HCT116 (cell line): Measurements from ENCODE around the gene TUBB1. TPM values are rescaled to one million over a fixed set of nuclear protein-coding genes. Genes with fewer than 3 reads are reported as not detected.

ENCODE experiments used
- ATAC-seq: fragments of 200-7000 bp; cut with Tn5 transposase; 2 replicates; pipeline ENCODE4 v1.9.1; 2020; ENCODE audit warnings: mild to moderate bottlenecking, moderate library complexity
- BruUV-seq: library from RNA; stranded (reverse); fragments of 400-500 nt; replicated peaks from 2 replicates; lab custom pipeline; 2021; lab: Mats Ljungman, UMichigan
- CTCF ChIA-PET: fragments of 300-600 bp; sonication (Branson Sonifier 250); formaldehyde crosslinking; loops from one replicate; lab custom pipeline; 2021; ENCODE audit warnings: antibody characterized with exemption; lab: Charles Lee
- POLR2A ChIA-PET: fragments of 300-600, 350-600 bp; sonication (Branson Sonifier 250); formaldehyde crosslinking; loops from one replicate; lab custom pipeline; 2021; ENCODE audit warnings: antibody characterized with exemption; lab: Charles Lee
- RAD21 ChIA-PET, 2 experiments: fragments of 300-600 bp; sonication (Branson Sonifier 250); formaldehyde crosslinking; loops; one replicate each; lab custom pipeline; 2023; ENCODE audit warnings: low total read pairs in 2 of 2; ENCODE audit not compliant: uncharacterized antibody in 2 of 2, unreplicated experiment in 2 of 2, low non-redundant PET in 1 of 2; lab: Charles Lee
- DNase-seq: peaks from one replicate; pipeline ENCODE4 v3.0.0-alpha.2; 2010; ENCODE audit warnings: low read depth, low spot score
- H2AFZ ChIP-seq: fragments of 200-600 bp; shearing (Covaris generic), sonication (generic); 2 replicates; pipeline ENCODE4 v1.6.1; 2017; ENCODE audit warnings: low read depth, mixed run types, mixed read lengths, antibody characterized with exemption, low read length; ENCODE audit not compliant: poor library complexity, severe bottlenecking
- H3K27ac ChIP-seq: 2 replicates; pipeline ENCODE4 v1.5.1; 2012; ENCODE audit warnings: low read depth, low read length
- H3K27me3 ChIP-seq: fragments of 200-600 bp; sonication (generic); 2 replicates; pipeline ENCODE4 v1.6.1; 2016; ENCODE audit warnings: mixed run types, low read length, mixed read lengths; ENCODE audit not compliant: insufficient read depth
- H3K36me3 ChIP-seq, 2 experiments: fragments of 200-500 bp in 1 of 2; fragments of 200-600 bp in 1 of 2; sonication (Bioruptor generic) in 1 of 2; sonication (generic) in 1 of 2; 2 replicates each; pipeline versions ENCODE4 v1.5.1 to v1.6.1; 2014 to 2016; ENCODE audit warnings: low read length in 2 of 2, inconsistent platforms in 1 of 2, mixed read lengths in 1 of 2, mixed run types in 1 of 2; ENCODE audit not compliant: insufficient read depth in 2 of 2, control insufficient read depth in 1 of 2
- H3K4me1 ChIP-seq, 2 experiments: fragments of 200-600 bp in 1 of 2; sonication (generic) in 1 of 2; 2 replicates each; pipeline versions ENCODE4 v1.5.1 to v1.6.1; 2012 to 2017; ENCODE audit warnings: low read length in 2 of 2, inconsistent platforms in 1 of 2, mild to moderate bottlenecking in 1 of 2, mixed read lengths in 1 of 2, mixed run types in 1 of 2, moderate library complexity in 1 of 2; ENCODE audit not compliant: insufficient read depth in 2 of 2, control insufficient read depth in 1 of 2
- H3K4me2 ChIP-seq: fragments of 200-600 bp; sonication (generic); 2 replicates; pipeline ENCODE4 v1.6.1; 2017; ENCODE audit warnings: mixed run types, low read length, mixed read lengths
- H3K4me3 ChIP-seq, 2 experiments: fragments of 200-600 bp in 1 of 2; sonication (generic) in 1 of 2; replicated peaks in 1 of 2; 2 replicates each; pipeline ENCODE4 v1.5.1; 2011 to 2016; ENCODE audit warnings: low read length in 2 of 2, control low read depth in 1 of 2, low read depth in 1 of 2, mild to moderate bottlenecking in 1 of 2, mixed read lengths in 1 of 2, mixed run types in 1 of 2
- H3K79me2 ChIP-seq: fragments of 200-600 bp; sonication (generic); 2 replicates; pipeline ENCODE4 v1.6.1; 2017; ENCODE audit warnings: mild to moderate bottlenecking, mixed run types, low read length, moderate library complexity, mixed read lengths; ENCODE audit not compliant: insufficient read depth
- H3K9ac ChIP-seq: fragments of 200-600 bp; sonication (generic); 2 replicates; pipeline ENCODE4 v1.6.1; 2016; ENCODE audit warnings: low read length, mixed read lengths
- H3K9me2 ChIP-seq: fragments of 200-600 bp; sonication (generic), shearing (Covaris generic); 2 replicates; pipeline ENCODE4 v1.6.1; 2017; ENCODE audit warnings: mixed run types, mild to moderate bottlenecking, moderate library complexity; ENCODE audit not compliant: insufficient read depth
- H3K9me3 ChIP-seq, 2 experiments: fragments of 200-500 bp in 1 of 2; fragments of 200-600 bp in 1 of 2; sonication (Bioruptor generic) in 1 of 2; sonication (generic) in 1 of 2; 2 replicates each; pipeline ENCODE4 v1.6.1; 2014 to 2017; ENCODE audit warnings: low read length in 2 of 2, mixed read lengths in 2 of 2, inconsistent platforms in 1 of 2, low read depth in 1 of 2, mild to moderate bottlenecking in 1 of 2, mixed run types in 1 of 2, moderate library complexity in 1 of 2; ENCODE audit not compliant: control insufficient read depth in 1 of 2, insufficient read depth in 1 of 2
- H4K20me1 ChIP-seq: fragments of 200-600 bp; sonication (generic), shearing (Covaris generic); 2 replicates; pipeline ENCODE4 v1.6.1; 2017; ENCODE audit warnings: mixed run types, mild to moderate bottlenecking, moderate library complexity; ENCODE audit not compliant: insufficient read depth
- ATF3 ChIP-seq: IDR thresholded peaks from 2 replicates; pipeline ENCODE4 v1.6.1; 2012
- CBX3 ChIP-seq: IDR thresholded peaks from 2 replicates; pipeline ENCODE4 v1.6.1; 2012; ENCODE audit warnings: low read depth
- EGR1 ChIP-seq: IDR thresholded peaks from 2 replicates; pipeline ENCODE4 v1.6.1; 2012; ENCODE audit warnings: low read depth
- ELF1 ChIP-seq: IDR thresholded peaks from 2 replicates; pipeline ENCODE4 v1.6.1; 2012; ENCODE audit warnings: low read depth, borderline replicate concordance
- EZH2 ChIP-seq: fragments of 200-600 bp; sonication (generic); IDR thresholded peaks from 2 replicates; pipeline ENCODE4 v1.6.1; 2017; ENCODE audit warnings: antibody characterized with exemption, mixed run types
- FOSL1 ChIP-seq: IDR thresholded peaks from 2 replicates; pipeline ENCODE4 v1.6.1; 2012; ENCODE audit warnings: low read depth
- JUND ChIP-seq: IDR thresholded peaks from 2 replicates; pipeline ENCODE4 v1.6.1; 2012
- MAX ChIP-seq: IDR thresholded peaks from 2 replicates; pipeline ENCODE4 v1.6.1; 2012
- POLR2A ChIP-seq: IDR thresholded peaks from 2 replicates; pipeline ENCODE4 v1.7.0; 2011; ENCODE audit warnings: borderline replicate concordance; ENCODE audit not compliant: insufficient read depth, insufficient read length; ENCODE audit errors: extremely low read depth
- POLR2AphosphoS5 ChIP-seq: IDR thresholded peaks from 2 replicates; pipeline ENCODE4 v1.6.1; 2011; ENCODE audit warnings: mild to moderate bottlenecking, low read depth, low read length, moderate library complexity
- RAD21 ChIP-seq: IDR thresholded peaks from 2 replicates; pipeline ENCODE4 v1.6.1; 2012; ENCODE audit warnings: low read depth, mild to moderate bottlenecking
- REST ChIP-seq: IDR thresholded peaks from 2 replicates; pipeline ENCODE4 v1.6.1; 2012; ENCODE audit warnings: low read depth
- SIN3A ChIP-seq: IDR thresholded peaks from 2 replicates; pipeline ENCODE4 v1.6.1; 2012; ENCODE audit warnings: low read depth
- SP1 ChIP-seq: IDR thresholded peaks from 2 replicates; pipeline ENCODE4 v1.6.1; 2012; ENCODE audit warnings: low read depth
- SRF ChIP-seq: IDR thresholded peaks from 2 replicates; pipeline ENCODE4 v1.6.1; 2012; ENCODE audit warnings: low read depth
- TCF7L2 ChIP-seq: IDR thresholded peaks from 2 replicates; pipeline ENCODE4 v1.7.0; 2011; ENCODE audit warnings: borderline replicate concordance, inconsistent platforms; ENCODE audit not compliant: insufficient read depth, insufficient read length; ENCODE audit errors: extremely low read depth
- YY1 ChIP-seq: IDR thresholded peaks from 2 replicates; pipeline ENCODE4 v1.6.1; 2011; ENCODE audit warnings: low read length, low read depth, moderate library complexity, mild to moderate bottlenecking; ENCODE audit not compliant: insufficient replicate concordance; ENCODE audit errors: extremely low read depth
- ZBTB33 ChIP-seq: IDR thresholded peaks from 2 replicates; pipeline ENCODE4 v1.6.1; 2011; ENCODE audit warnings: mild to moderate bottlenecking, low read length, moderate library complexity; ENCODE audit not compliant: insufficient replicate concordance; ENCODE audit errors: extremely low read depth
- ZFX ChIP-seq: fragments of 450-650 bp; IDR thresholded peaks from 2 replicates; pipeline ENCODE4 v1.6.1; 2017
- ZNF274 ChIP-seq: fragments of 200-500 bp; sonication (Bioruptor generic); IDR thresholded peaks from 2 replicates; pipeline ENCODE4 v1.6.1; 2014; ENCODE audit warnings: mild to moderate bottlenecking, low read depth, low read length, inconsistent platforms
- intact Hi-C: fragments of 100-400 bp; cut with micrococcal nuclease; formaldehyde crosslinking; loops from 2 replicates; pipeline ENCODE4 v1.10.0; 2022
- total RNA-seq: library from RNA; stranded (reverse); gene quantifications from one replicate; pipeline ENCODE4 v1.2.1, GENCODE V29; 2021; ENCODE audit not compliant: unreplicated experiment

TUBB1 gene
- total RNA-seq, 1 experiment from 2014 or later: not detected

- Histone ChIP-seq H3K4me2 (no peak overlapping the region), H3K27me3 (no peaks in the 10 kb centered on the region), H3K79me2 (peaks cover 76% of the 10 kb centered on the region), H2AFZ (no peak overlapping the region), H3K9me3 (no peaks in the 10 kb centered on the region), H3K9ac (no peak overlapping the region), H3K9me2 (no peaks in the 10 kb centered on the region), H3K27ac (no peak overlapping the region), H3K4me3 (no peak overlapping the region), H4K20me1 (no peaks in the 10 kb centered on the region), H3K36me3 (peaks cover 28 to 37% of the 10 kb centered on the region in 2 experiments), H3K4me1 (peaks cover 6 to 17% of the 10 kb centered on the region in 2 experiments)
- TF ChIP-seq ELF1 (no peak), JUND (no peak), TCF7L2 (no peak), SP1 (no peak), CBX3 (no peak), EZH2 (no peak), ZBTB33 (no peak), POLR2AphosphoS5 (no peak), MAX (no peak), ZFX (no peak), YY1 (no peak), REST (no peak), ZNF274 (no peak), SIN3A (no peak), FOSL1 (no peak), POLR2A (no peak), SRF (no peak), EGR1 (no peak), RAD21 (no peak), ATF3 (no peak)
- ChIA-PET CTCF (no interaction called here), POLR2A (no interaction called here), RAD21 (no interaction called here)
- ATAC-seq (no peak), DNase-seq (no peak)
- intact Hi-C loops: loop anchor here (5.0 to 10.0 kb wide), 2 partner anchors 48 to 80 kb away; partner anchors contain the start of gene ATP5F1E
- TSS peak; percentile 5 for BruUV-seq
Measured at GRCh38 chr20:58984691-58985090, 34.5 kb upstream of the TUBB1 start.
